Stimulated activated CD4-positive, alpha-beta T cell treated with anti-CD3 and anti-CD28 coated beads, TNF-alpha, amount 100 ng/mL, for 1 hour (primary cell): Measurements from ENCODE around the gene PDLIM5.

Experiments
- DNase-seq, 3 donors: peaks; one replicate each; pipeline ENCODE4 v3.0.0-alpha.2; 2020; ENCODE audit warnings: low read depth in 3 of 3, low spot score in 1 of 3

Gene PDLIM5

GRCh38 chr4:94523617-94524016 is 71.9 kb downstream of the PDLIM5 start:
- no peak for DNase-seq

GRCh38 chr4:94525993-94526728 is 74.4 kb downstream of the PDLIM5 start:
- DNase-seq, result no peak

GRCh38 chr4:94527556-94528233 is 76.0 kb downstream of the PDLIM5 start:
- no peak for DNase-seq

- no peak for DNase-seq
Observed at GRCh38 chr4:94528792-94529451, 77.2 kb downstream of the PDLIM5 start.

- no peak for DNase-seq
Observed at GRCh38 chr4:94530073-94530472, 78.3 kb downstream of the PDLIM5 start.

- DNase-seq, result no peak
Observed at GRCh38 chr4:94531991-94532789, 80.4 kb downstream of the PDLIM5 start.

GRCh38 chr4:94533405-94534223 is 81.9 kb downstream of the PDLIM5 start:
- DNase-seq, result no peak

GRCh38 chr4:94534401-94535312 is 82.9 kb downstream of the PDLIM5 start:
- DNase-seq, result no peak

GRCh38 chr4:94536049-94536448 is 84.3 kb downstream of the PDLIM5 start:
- no peak for DNase-seq

GRCh38 chr4:94536649-94537469 is 85.1 kb downstream of the PDLIM5 start:
- no peak for DNase-seq

- DNase-seq, result no peak
Observed at GRCh38 chr4:94537921-94538628, 86.3 kb downstream of the PDLIM5 start.

GRCh38 chr4:94540476-94540875 is 88.7 kb downstream of the PDLIM5 start:
- no peak for DNase-seq

- no peak for DNase-seq
Observed at GRCh38 chr4:94544811-94545210, 93.1 kb downstream of the PDLIM5 start.

- DNase-seq, result no peak
Observed at GRCh38 chr4:94545296-94545695, 93.6 kb downstream of the PDLIM5 start.

GRCh38 chr4:94546949-94547348 is 95.2 kb downstream of the PDLIM5 start:
- no peak for DNase-seq

GRCh38 chr4:94548571-94548970 is 96.8 kb downstream of the PDLIM5 start:
- DNase-seq, result no peak

- no peak for DNase-seq
Observed at GRCh38 chr4:94550352-94550751, 98.6 kb downstream of the PDLIM5 start.

- DNase-seq, result no peak
Observed at GRCh38 chr4:94550851-94551250, 99.1 kb downstream of the PDLIM5 start.
